Endothelial cell of umbilical vein (primary cell): ENCODE data around the gene BACH2.

ENCODE experiments used
- CTCF ChIP-seq, 2 donors: IDR thresholded peaks; 1 replicate in 1 of 2; 2 replicates in 1 of 2; pipeline ENCODE4 v1.5.1; 2011; ENCODE audit warnings: low read length in 2 of 2, mild to moderate bottlenecking in 2 of 2, moderate library complexity in 2 of 2, control low read depth in 1 of 2, inconsistent platforms in 1 of 2, low read depth in 1 of 2; ENCODE audit not compliant: insufficient read depth in 1 of 2; ENCODE audit errors: extremely low read depth in 1 of 2
- MAX ChIP-seq: IDR thresholded peaks from 2 replicates; pipeline ENCODE4 v1.6.1; 2011; ENCODE audit not compliant: insufficient read depth, insufficient read length
- POLR2AphosphoS5 ChIP-seq: IDR thresholded peaks from 2 replicates; pipeline ENCODE4 v1.6.1; 2012; ENCODE audit warnings: low read depth, mild to moderate bottlenecking, control low read depth, low read length, moderate library complexity; ENCODE audit not compliant: insufficient read depth

GRCh38 chr6:90053614-90054013 is 243.0 kb downstream of the BACH2 start:
- TF ChIP-seq CTCF (IDR thresholded peaks at IDR 0.05; ENCODE audit: extremely low read depth in 1 of 2, insufficient read depth in 1 of 2, low read depth in 1 of 2, low read length in 2 of 2) = no peak
- no peak for TF ChIP-seq POLR2AphosphoS5
- no peak for TF ChIP-seq MAX
